Suppressor macrophage treated with lipopolysaccharide for 1 hour (primary cell): ENCODE data around the gene MBD3L2.
A peak's percentile ranks its signal among the peaks of the same experiment; 100 is the strongest.

Source experiments
- DNase-seq, 3 donors: peaks; one replicate each; pipeline ENCODE4 v3.0.0-alpha.2; 2020 to 2022

Gene MBD3L2

GRCh38 chr19:7063339-7063738 lies 14.2 kb downstream of the MBD3L2 start:
- DNase-seq = no peak

GRCh38 chr19:7063764-7064418 lies 14.8 kb downstream of the MBD3L2 start:
- DNase-seq = no peak

- DNase-seq = peak in 2 of 3 donors; percentile 13
Observed at GRCh38 chr19:7067122-7067521, 18.0 kb downstream of the MBD3L2 start.

GRCh38 chr19:7067716-7068115 lies 18.6 kb downstream of the MBD3L2 start:
- no peak for DNase-seq

- no peak for DNase-seq
Observed at GRCh38 chr19:7068599-7068998, 19.5 kb downstream of the MBD3L2 start.

- peak; percentile 98 to 99 (median 98) for DNase-seq
Observed at GRCh38 chr19:7069042-7069903, 20.2 kb downstream of the MBD3L2 start, which contains the start of gene ZNF557. Gene ZNF557, plus strand, starts transcription at chr19:7069703. Its CDS starts 5,372 bp downstream, at chr19:7075075.

GRCh38 chr19:7069904-7070226 lies 20.7 kb downstream of the MBD3L2 start:
- peak in 1 of 3 donors; percentile 25 for DNase-seq

- no peak for DNase-seq
Observed at GRCh38 chr19:7072541-7072940, 23.4 kb downstream of the MBD3L2 start.

GRCh38 chr19:7074705-7075282 lies 25.7 kb downstream of the MBD3L2 start:
- no peak for DNase-seq

GRCh38 chr19:7076151-7076550 lies 27.0 kb downstream of the MBD3L2 start:
- no peak for DNase-seq

- no peak for DNase-seq
Observed at GRCh38 chr19:7078008-7078407, 28.9 kb downstream of the MBD3L2 start.

- DNase-seq = no peak
Observed at GRCh38 chr19:7083076-7083956, 34.2 kb downstream of the MBD3L2 start.

GRCh38 chr19:7088999-7089398 lies 39.9 kb downstream of the MBD3L2 start:
- DNase-seq = no peak

GRCh38 chr19:7098096-7098495 lies 49.0 kb downstream of the MBD3L2 start:
- DNase-seq = no peak

GRCh38 chr19:7098701-7099596 lies 49.8 kb downstream of the MBD3L2 start:
- DNase-seq = peak; percentile 94 to 96 (median 95)

GRCh38 chr19:7099597-7099921 lies 50.4 kb downstream of the MBD3L2 start:
- no peak for DNase-seq
